DND-41 (cell line): Measurements from ENCODE around the gene TMEM144.

Experiments
- ATAC-seq: fragments of 200-7000 bp; cut with Tn5 transposase; 3 replicates; pipeline ENCODE4 v1.9.1; 2021; ENCODE audit warnings: low read depth; ENCODE audit not compliant: insufficient read depth
- DNase-seq: peaks from one replicate; pipeline ENCODE4 v3.0.0-alpha.2; 2020
- H2AFZ ChIP-seq: 2 replicates; pipeline ENCODE4 v1.6.0; 2012; ENCODE audit warnings: low read depth, low read length
- H3K27ac ChIP-seq: 2 replicates; pipeline ENCODE4 v1.5.1; 2012; ENCODE audit warnings: low read length, inconsistent platforms
- H3K27me3 ChIP-seq: fragments of 200-600 bp; sonication (generic); 2 replicates; pipeline ENCODE4 v1.6.0; 2012; ENCODE audit warnings: low read length, mild to moderate bottlenecking, inconsistent platforms; ENCODE audit not compliant: insufficient read depth, poor library complexity
- H3K36me3 ChIP-seq: 2 replicates; pipeline ENCODE4 v1.5.1; 2012; ENCODE audit warnings: low read length, inconsistent platforms; ENCODE audit not compliant: insufficient read depth
- H3K4me1 ChIP-seq: 2 replicates; pipeline ENCODE4 v1.5.1; 2012; ENCODE audit warnings: mild to moderate bottlenecking, low read length; ENCODE audit not compliant: insufficient read depth
- H3K4me2 ChIP-seq: 2 replicates; pipeline ENCODE4 v1.6.0; 2012; ENCODE audit warnings: mild to moderate bottlenecking, moderate library complexity, low read length, inconsistent platforms; ENCODE audit not compliant: insufficient read depth
- H3K4me3 ChIP-seq, 2 experiments: fragments of 200-600 bp in 1 of 2; shearing (Covaris generic) in 1 of 2; 2 replicates each; pipeline ENCODE4 v1.5.1; 2012 to 2016; ENCODE audit warnings: inconsistent platforms in 2 of 2, low read length in 2 of 2, mild to moderate bottlenecking in 2 of 2, low read depth in 1 of 2, moderate library complexity in 1 of 2
- H3K79me2 ChIP-seq: 2 replicates; pipeline ENCODE4 v1.6.0; 2012; ENCODE audit warnings: low read length, inconsistent platforms; ENCODE audit not compliant: insufficient read depth
- H3K9ac ChIP-seq: 2 replicates; pipeline ENCODE4 v1.6.0; 2012; ENCODE audit warnings: low read depth, mild to moderate bottlenecking, inconsistent platforms, low read length, moderate library complexity
- H3K9me3 ChIP-seq: 2 replicates; pipeline ENCODE4 v1.5.1; 2012; ENCODE audit warnings: low read length, moderate library complexity, mild to moderate bottlenecking, inconsistent platforms; ENCODE audit not compliant: insufficient read depth, severe bottlenecking
- H4K20me1 ChIP-seq: 2 replicates; pipeline ENCODE4 v1.6.0; 2012; ENCODE audit warnings: low read length; ENCODE audit not compliant: insufficient read depth
- EZH2 ChIP-seq: IDR thresholded peaks from 3 replicates; pipeline ENCODE4 v1.6.1; 2012; ENCODE audit warnings: borderline replicate concordance, low read depth, mild to moderate bottlenecking, moderate library complexity, low read length, inconsistent platforms; ENCODE audit not compliant: severe bottlenecking
- TF ChIP-seq, protein P1 (sequence below): IDR thresholded peaks from 2 replicates; pipeline ENCODE4 v1.5.1; 2012; ENCODE audit warnings: borderline replicate concordance, low read length, moderate library complexity, mild to moderate bottlenecking; ENCODE audit not compliant: poor library complexity, severe bottlenecking; ENCODE audit errors: extremely low read depth

Gene TMEM144

GRCh38 chr4:158302076-158302866 is 92.0 kb downstream of the TMEM144 start:
- no peak for DNase-seq
- Histone ChIP-seq H3K27ac (no peak overlapping the region), H3K4me3 (no peak overlapping the region), H4K20me1 (no peaks in the 10 kb centered on the region), H3K36me3 (no peaks in the 10 kb centered on the region), H3K79me2 (no peaks in the 10 kb centered on the region), H3K4me2 (no peak overlapping the region), H2AFZ (no peak overlapping the region), H3K9ac (no peak overlapping the region), H3K27me3 (no peaks in the 10 kb centered on the region), H3K9me3 (no peaks in the 10 kb centered on the region), H3K4me1 (no peaks in the 10 kb centered on the region)
- no peak for TF ChIP-seq EZH2
- TF ChIP-seq, protein P1, sequence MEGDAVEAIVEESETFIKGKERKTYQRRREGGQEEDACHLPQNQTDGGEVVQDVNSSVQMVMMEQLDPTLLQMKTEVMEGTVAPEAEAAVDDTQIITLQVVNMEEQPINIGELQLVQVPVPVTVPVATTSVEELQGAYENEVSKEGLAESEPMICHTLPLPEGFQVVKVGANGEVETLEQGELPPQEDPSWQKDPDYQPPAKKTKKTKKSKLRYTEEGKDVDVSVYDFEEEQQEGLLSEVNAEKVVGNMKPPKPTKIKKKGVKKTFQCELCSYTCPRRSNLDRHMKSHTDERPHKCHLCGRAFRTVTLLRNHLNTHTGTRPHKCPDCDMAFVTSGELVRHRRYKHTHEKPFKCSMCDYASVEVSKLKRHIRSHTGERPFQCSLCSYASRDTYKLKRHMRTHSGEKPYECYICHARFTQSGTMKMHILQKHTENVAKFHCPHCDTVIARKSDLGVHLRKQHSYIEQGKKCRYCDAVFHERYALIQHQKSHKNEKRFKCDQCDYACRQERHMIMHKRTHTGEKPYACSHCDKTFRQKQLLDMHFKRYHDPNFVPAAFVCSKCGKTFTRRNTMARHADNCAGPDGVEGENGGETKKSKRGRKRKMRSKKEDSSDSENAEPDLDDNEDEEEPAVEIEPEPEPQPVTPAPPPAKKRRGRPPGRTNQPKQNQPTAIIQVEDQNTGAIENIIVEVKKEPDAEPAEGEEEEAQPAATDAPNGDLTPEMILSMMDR: no peak
- ATAC-seq: no peak

DNA sequence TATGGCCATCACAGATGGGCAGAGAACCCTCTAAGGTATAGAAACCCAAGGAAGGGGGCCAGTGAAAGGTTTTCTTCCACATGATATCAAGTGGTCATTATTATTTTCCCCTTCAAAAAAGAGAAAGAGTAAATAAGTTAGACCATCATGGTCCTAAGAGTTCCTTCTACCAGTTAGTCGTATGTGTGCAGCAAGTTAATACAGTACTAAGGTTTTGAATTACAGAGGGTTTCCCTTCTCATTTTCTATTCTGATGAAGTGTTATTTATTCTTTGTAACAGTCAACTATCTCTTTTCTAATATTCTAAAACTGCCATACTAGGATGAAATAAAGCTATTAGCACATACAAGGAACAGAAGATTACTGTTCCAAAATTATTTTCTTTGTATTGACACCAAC is 94.4 kb downstream of the TMEM144 start:
- DNase-seq (no peak), ATAC-seq (no peak)
- no peak overlapping the region for H3K9ac ChIP-seq
- no peak overlapping the region for H3K27ac ChIP-seq
- TF ChIP-seq, protein P1: no peak
- no peak for TF ChIP-seq EZH2
- H3K27me3 ChIP-seq: no peaks in the 10 kb centered on the region
- H3K4me1 ChIP-seq: no peaks in the 10 kb centered on the region
- H2AFZ ChIP-seq: no peak overlapping the region
- no peaks in the 10 kb centered on the region for H3K79me2 ChIP-seq
- no peak overlapping the region for H3K4me3 ChIP-seq
- H3K36me3 ChIP-seq: no peaks in the 10 kb centered on the region
- no peaks in the 10 kb centered on the region for H4K20me1 ChIP-seq
- H3K9me3 ChIP-seq: no peaks in the 10 kb centered on the region
- no peak overlapping the region for H3K4me2 ChIP-seq
